ENCODE data around the gene KSR2.
A peak's percentile ranks its signal among the peaks of the same experiment; 100 is the strongest.
"Not testable (repeated sequence)": the region's sequence is repeated elsewhere in the genome, so short reads cannot be mapped to it uniquely, and the experiment has no call there.

Gene KSR2

GRCh38 chr12:117968826-117969659 is at the start of gene KSR2:
KSR2 (minus strand) TSS chr12:117968990; CDS start chr12:117968255, 735 bp downstream.
- peak; percentile 88 for DNase-seq

GRCh38 chr12:118017926-118018325 is 49.1 kb upstream of the KSR2 start:
- DNase-seq: no peak

- DNase-seq: peak; percentile 77
These were observed 47.9 kb upstream of the KSR2 start, which contains the start of gene RFC5 for GRCh38 chr12:118016424-118017264. RFC5 (plus strand) TSS chr12:118016703; CDS start chr12:118016828, 125 bp downstream.

GRCh38 chr12:118015944-118016343 is 47.2 kb upstream of the KSR2 start:
- DNase-seq: no peak

- DNase-seq: no peak
These were observed 46.5 kb upstream of the KSR2 start for GRCh38 chr12:118015306-118015705.

GRCh38 chr12:118013283-118013682 is 44.5 kb upstream of the KSR2 start:
- no peak for DNase-seq

GRCh38 chr12:118011961-118012360 is 43.2 kb upstream of the KSR2 start:
- DNase-seq: no peak

- no peak for DNase-seq
These were observed 42.6 kb upstream of the KSR2 start for GRCh38 chr12:118011377-118011776.

GRCh38 chr12:118010903-118011302 is 42.1 kb upstream of the KSR2 start:
- DNase-seq: no peak

- not testable (repeated sequence) for DNase-seq
These were observed 31.0 kb upstream of the KSR2 start for GRCh38 chr12:117999806-118000205.

GRCh38 chr12:117998719-117999118 is 29.9 kb upstream of the KSR2 start:
- no peak for DNase-seq

GRCh38 chr12:117994551-117995438 is 26.0 kb upstream of the KSR2 start:
- no peak for DNase-seq

GRCh38 chr12:117986705-117987469 is 18.1 kb upstream of the KSR2 start:
- DNase-seq: no peak

- DNase-seq: no peak
These were observed 16.4 kb upstream of the KSR2 start for GRCh38 chr12:117985182-117985581.

- no peak for DNase-seq
These were observed 12.5 kb upstream of the KSR2 start for GRCh38 chr12:117981267-117981666.

- no peak for DNase-seq
These were observed 11.8 kb upstream of the KSR2 start for GRCh38 chr12:117980616-117981015.

- DNase-seq: no peak
These were observed 8.6 kb upstream of the KSR2 start for GRCh38 chr12:117977373-117977772.

GRCh38 chr12:117975006-117975405 is 6.2 kb upstream of the KSR2 start:
- no peak for DNase-seq

- DNase-seq: no peak
These were observed 3.5 kb upstream of the KSR2 start for GRCh38 chr12:117972301-117972700.

- no peak for DNase-seq
These were observed 1.5 kb upstream of the KSR2 start for GRCh38 chr12:117970334-117970733.

- DNase-seq: no peak
These were observed 520 bp downstream of the KSR2 start for GRCh38 chr12:117968151-117968789.
